ENCODE measurements around the gene PIP5K1C.

The PIP5K1C gene

DNA sequence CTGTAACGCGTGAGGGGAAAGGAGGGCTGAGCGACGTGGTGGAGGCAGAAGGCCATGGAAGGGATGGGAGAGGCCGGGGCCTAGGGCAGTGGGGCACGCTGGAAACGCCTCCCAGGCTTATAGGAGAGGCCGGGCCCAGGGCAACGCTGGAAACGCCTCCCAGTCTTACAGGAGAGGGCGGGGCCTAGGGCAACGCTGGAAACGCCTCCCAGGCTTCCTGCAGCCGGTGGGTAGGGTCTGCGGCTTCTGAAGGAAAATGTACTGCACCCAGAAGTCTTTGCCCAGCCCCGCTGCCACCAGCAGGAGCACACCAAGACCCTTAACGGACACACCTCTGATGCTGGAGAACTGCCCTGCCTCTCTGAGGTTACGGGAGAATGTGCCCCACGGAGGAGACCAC, 82.8 kb downstream of the PIP5K1C start:
- no peak overlapping the region for H3K4me3 ChIP-seq (ENCODE audit: low read depth, low read length)
- TF ChIP-seq, protein P1, sequence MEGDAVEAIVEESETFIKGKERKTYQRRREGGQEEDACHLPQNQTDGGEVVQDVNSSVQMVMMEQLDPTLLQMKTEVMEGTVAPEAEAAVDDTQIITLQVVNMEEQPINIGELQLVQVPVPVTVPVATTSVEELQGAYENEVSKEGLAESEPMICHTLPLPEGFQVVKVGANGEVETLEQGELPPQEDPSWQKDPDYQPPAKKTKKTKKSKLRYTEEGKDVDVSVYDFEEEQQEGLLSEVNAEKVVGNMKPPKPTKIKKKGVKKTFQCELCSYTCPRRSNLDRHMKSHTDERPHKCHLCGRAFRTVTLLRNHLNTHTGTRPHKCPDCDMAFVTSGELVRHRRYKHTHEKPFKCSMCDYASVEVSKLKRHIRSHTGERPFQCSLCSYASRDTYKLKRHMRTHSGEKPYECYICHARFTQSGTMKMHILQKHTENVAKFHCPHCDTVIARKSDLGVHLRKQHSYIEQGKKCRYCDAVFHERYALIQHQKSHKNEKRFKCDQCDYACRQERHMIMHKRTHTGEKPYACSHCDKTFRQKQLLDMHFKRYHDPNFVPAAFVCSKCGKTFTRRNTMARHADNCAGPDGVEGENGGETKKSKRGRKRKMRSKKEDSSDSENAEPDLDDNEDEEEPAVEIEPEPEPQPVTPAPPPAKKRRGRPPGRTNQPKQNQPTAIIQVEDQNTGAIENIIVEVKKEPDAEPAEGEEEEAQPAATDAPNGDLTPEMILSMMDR (IDR thresholded peaks at IDR 0.05; ENCODE audit: borderline replicate concordance, insufficient read depth, low read depth, low read length) = no peak

DNA sequence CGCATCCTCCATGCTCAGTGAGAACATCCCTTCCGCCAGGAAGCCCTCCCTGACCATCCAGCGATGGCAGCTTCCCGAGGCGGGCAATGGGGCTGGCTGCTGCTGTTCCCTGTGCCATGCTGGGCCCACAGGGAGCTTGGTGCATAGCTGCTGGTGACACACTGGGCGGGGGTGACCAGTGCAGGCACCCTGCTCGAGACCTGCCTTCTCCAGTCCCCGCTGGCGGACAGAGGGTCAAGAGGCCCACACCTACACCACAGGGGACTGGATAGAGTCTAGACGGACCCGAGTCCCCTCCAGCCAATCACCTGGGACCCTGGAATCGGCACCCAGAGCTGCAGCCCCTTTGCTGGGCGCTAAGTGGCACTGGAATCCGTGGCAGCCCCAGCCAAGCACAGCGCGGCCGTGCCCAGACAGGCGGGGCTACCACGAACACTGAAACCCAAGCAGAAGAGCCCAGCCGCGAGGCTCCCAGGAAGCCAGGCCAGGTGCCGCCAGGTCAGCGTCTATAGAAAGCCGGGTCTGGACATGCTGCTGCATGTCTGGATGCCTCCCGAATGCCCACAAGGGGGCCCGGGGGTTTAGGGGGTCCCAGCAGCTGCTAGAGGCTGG, 84.6 kb downstream of the PIP5K1C start:
- TF ChIP-seq, protein P1 (IDR thresholded peaks at IDR 0.05; ENCODE audit: borderline replicate concordance, insufficient read depth, low read depth, low read length) = no peak

DNA sequence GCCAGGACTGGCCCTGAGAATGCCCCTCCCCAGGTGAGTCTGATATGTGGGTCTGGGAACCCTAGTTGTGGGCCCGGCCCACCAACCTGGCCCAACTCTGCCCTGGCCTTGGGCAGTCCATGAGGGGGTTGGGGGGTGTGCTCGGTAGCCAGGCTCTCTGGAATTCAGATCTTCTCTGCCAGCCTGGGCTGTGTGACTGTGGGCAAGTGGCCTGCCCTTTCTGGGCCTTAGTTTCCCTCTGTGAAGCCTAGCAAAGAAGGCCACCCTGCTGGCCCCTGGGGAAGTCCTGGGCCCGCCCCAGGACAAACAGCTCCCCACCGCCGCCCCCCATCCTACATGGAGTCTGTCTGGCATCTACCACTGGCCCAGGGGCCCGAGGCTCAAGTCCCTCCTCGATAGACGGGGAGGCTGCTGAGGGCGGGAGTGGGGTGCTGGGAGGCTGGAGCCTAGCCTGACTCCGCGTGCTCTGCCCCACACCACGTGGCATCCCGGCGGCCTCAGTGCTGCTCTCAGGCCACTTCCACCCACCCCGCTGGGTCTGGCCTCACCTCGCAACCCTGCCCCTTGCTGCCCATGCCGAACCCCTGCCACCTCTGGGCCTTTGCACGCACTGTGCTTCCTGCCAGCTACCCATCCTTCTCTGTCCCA, 85.3 kb downstream of the PIP5K1C start:
- TF ChIP-seq, protein P1 (IDR thresholded peaks at IDR 0.05; ENCODE audit: borderline replicate concordance, insufficient read depth, low read depth, low read length) = no peak
- H3K4me3 ChIP-seq (ENCODE audit: low read depth, low read length) = no peak overlapping the region

More for the DNA sequence above, 84.6 kb downstream of the PIP5K1C start:
- H3K4me3 ChIP-seq (ENCODE audit: low read depth, low read length) = no peak overlapping the region

DNA sequence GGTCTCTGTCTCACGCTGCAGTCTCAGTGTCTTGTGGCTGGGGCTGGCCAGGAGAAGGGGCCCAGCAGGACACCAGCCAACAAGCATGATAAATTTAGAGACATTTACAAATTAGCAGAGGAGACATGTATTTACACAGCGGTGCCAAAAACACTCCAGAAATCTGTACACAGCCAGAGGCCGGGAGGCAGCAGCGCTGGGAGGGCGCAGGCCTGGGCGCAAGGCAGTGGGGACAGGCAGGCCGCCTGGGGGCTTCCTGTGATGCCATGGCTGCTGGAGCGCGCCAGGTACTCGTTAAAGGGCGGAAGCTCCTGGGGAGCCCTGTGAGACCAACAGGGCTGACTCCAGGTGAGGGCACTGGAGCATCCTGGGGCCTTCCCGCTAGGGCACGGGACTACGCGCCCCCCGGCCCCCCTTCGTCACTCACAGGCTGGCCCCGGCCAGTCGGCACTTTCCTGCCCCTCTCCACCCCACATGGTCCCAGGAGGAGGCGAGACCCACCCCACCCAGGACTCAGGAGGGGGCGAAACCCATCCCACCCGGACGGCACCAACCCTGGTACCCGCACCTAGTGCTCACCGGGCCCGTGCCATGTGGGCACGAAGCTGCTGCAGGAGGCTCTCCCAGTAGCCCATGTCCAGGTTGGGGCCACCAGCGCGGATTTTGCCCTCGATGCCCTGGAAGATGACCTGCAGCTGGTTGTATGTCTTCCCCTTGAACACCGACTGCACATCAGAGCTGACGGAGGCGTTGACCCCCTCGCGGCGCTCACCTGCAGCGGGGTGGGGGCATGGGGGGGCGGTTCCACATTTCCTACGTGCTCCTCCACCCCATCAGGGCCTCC, 86.2 kb downstream of the PIP5K1C start:
- TF ChIP-seq, protein P1 (IDR thresholded peaks at IDR 0.05; ENCODE audit: borderline replicate concordance, insufficient read depth, low read depth, low read length) = no peak

DNA sequence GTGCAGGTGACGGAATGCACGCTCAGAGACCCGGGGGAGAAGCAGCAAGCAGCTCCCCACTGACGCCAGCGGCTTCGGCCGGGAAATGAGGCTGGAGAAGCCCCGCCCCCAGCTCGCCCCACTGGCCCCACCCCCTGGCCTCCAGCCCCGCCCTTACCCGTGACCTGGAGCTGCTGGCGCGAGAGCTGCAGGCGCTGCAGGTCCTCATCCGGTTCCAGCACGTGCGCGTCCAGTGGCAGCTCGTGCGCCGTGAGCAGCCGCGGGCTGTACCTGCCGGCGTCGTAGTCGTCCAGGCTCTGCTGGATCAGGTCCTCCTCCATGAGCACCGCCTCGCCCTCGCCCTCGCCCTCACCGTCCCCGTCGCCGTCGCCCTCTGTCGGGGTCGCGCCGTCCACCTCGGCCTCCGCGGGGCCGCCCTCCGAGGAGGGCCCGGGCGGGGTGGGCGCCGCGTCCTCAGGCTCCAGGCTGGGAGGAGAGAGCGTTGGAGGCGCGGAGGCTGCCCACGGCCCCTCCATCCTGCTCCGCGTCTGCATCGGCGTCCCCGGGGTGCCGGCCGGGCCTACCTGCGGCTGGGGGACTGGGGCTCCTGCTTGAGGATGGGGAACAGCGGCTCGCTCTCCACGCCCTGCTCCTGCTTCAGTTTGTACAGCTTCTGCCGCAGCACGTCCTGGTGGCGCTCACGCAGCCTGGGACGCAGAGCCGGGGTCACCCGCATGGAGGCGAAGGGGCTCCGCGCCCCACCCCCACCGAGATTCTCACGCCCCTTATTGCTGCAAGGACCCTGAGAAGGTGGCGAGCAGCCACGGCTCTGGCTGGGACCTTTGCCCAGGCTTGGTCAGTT, 87.1 kb downstream of the PIP5K1C start:
- no peak overlapping the region for H3K4me3 ChIP-seq (ENCODE audit: low read depth, low read length)

More for the DNA sequence above, 86.2 kb downstream of the PIP5K1C start:
- H3K4me3 ChIP-seq (ENCODE audit: low read depth, low read length) = no peak overlapping the region

DNA sequence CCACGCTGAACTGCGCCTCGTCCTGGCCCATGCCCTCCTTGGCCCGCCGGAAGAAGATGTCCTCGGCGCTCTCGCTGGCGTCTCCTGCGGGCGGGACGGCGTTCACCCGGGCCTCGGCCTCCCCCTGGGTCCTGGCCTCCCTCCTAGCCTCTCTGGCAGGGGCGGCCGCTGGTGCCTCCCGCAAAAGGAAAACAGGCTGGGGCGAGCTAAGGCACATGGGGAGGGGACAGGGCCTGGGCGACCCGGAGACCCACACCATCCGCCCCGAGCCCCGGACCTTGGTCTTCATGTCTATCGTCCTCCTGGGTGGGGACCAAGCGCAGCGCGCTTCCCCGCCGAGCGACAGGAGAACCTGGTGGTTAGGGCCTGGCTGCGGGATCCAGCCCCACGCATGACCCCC, 87.9 kb downstream of the PIP5K1C start:
- H3K4me3 ChIP-seq (ENCODE audit: low read depth, low read length) = no peak overlapping the region
- TF ChIP-seq, protein P1 (IDR thresholded peaks at IDR 0.05; ENCODE audit: borderline replicate concordance, insufficient read depth, low read depth, low read length) = no peak

More for the DNA sequence above, 87.1 kb downstream of the PIP5K1C start:
- TF ChIP-seq, protein P1 (IDR thresholded peaks at IDR 0.05; ENCODE audit: borderline replicate concordance, insufficient read depth, low read depth, low read length) = no peak

All from GM12875 (cell line).